ENCODE measurements around the gene LRRC25. TPM values are rescaled to one million over a fixed set of nuclear protein-coding genes. Genes with fewer than 3 reads are reported as not detected.
"Not testable (repeated sequence)": the region's sequence is repeated elsewhere in the genome, so short reads cannot be mapped to it uniquely, and the experiment has no call there.

The LRRC25 gene
- polyA plus RNA-seq, 1 experiment, result 0.12 TPM

DNA sequence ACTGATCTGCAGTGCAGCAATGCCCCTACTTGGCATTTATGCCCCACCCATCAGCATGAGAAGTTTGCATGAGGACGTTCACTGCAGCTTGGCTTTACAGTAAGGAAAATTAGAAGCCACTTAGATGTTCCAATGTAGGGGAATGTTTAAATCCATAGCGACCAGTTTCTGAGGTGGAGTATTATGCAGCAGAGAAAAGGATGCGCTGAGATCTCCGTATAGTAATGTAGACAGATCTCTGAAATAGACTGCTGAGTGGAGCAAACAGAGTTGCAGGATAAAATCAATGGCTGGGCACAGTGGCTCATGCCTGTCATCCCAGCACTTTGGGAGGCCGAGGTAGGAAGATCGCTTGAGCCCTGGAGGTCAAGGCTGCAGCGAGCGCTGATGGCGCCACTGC, 46.9 kb downstream of the LRRC25 start:
- no peak for DNase-seq (ENCODE audit: low read depth, low spot score)
- Histone ChIP-seq H3K9me3 (ENCODE audit: control insufficient read depth, insufficient read depth, low read length) (no peaks in the 10 kb centered on the region), H3K4me3 (ENCODE audit: low read depth, low read length) (no peak overlapping the region), H3K27me3 (ENCODE audit: control insufficient read depth, insufficient read depth, low read length) (no peaks in the 10 kb centered on the region), H3K27ac (ENCODE audit: low read depth, low read length) (no peak overlapping the region)
- TF ChIP-seq, protein P1, sequence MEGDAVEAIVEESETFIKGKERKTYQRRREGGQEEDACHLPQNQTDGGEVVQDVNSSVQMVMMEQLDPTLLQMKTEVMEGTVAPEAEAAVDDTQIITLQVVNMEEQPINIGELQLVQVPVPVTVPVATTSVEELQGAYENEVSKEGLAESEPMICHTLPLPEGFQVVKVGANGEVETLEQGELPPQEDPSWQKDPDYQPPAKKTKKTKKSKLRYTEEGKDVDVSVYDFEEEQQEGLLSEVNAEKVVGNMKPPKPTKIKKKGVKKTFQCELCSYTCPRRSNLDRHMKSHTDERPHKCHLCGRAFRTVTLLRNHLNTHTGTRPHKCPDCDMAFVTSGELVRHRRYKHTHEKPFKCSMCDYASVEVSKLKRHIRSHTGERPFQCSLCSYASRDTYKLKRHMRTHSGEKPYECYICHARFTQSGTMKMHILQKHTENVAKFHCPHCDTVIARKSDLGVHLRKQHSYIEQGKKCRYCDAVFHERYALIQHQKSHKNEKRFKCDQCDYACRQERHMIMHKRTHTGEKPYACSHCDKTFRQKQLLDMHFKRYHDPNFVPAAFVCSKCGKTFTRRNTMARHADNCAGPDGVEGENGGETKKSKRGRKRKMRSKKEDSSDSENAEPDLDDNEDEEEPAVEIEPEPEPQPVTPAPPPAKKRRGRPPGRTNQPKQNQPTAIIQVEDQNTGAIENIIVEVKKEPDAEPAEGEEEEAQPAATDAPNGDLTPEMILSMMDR (IDR thresholded peaks at IDR 0.05; ENCODE audit: low read depth, low read length), result no peak
- CTCF ChIA-PET, result interaction anchor here (0.8 to 3.0 kb wide), 7 partner anchors 11 to 68 kb away, joined by 3 to 65 read pairs (median 5); partner anchors contain the start of gene SSBP4
- POLR2A ChIA-PET, result no interaction called here

DNA sequence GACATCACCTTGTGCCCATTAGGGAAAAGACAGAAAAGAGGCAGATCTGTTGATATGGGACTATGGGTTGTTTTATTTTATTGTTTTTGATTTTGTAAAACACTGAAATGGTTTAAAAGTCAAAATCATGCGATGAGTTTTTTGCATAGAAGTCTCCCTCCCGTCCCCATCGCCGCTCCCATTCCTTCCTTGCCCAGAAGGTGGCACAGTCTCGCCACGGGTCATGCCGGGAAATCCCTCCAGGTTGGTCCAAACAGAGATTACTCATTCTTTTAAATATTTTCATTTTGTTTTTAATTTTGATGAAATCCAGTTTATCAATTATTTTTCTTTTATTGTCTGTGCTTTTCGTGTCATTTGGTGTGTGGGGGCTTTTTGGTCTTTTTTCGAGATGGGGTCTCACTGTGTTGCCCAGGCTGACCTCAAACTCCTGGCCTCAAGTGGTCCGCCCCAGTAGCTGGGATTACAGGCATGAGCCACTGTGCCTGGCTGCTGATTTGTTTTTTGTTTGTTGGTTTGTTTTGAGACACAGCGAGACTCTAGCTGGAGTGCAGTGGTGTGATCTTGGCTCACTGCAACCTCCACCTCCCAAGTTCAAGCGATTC, 47.8 kb downstream of the LRRC25 start:
- no peak for DNase-seq (ENCODE audit: low read depth, low spot score)
- Histone ChIP-seq H3K27me3 (ENCODE audit: control insufficient read depth, insufficient read depth, low read length) (no peaks in the 10 kb centered on the region), H3K27ac (ENCODE audit: low read depth, low read length) (no peak overlapping the region), H3K4me3 (ENCODE audit: low read depth, low read length) (no peak overlapping the region), H3K9me3 (ENCODE audit: control insufficient read depth, insufficient read depth, low read length) (no peaks in the 10 kb centered on the region)
- TF ChIP-seq, protein P1 (IDR thresholded peaks at IDR 0.05; ENCODE audit: low read depth, low read length), result peak; percentile 86
- ChIA-PET CTCF (interaction anchor here (0.6 to 3.0 kb wide), 11 partner anchors 10 to 71 kb away, joined by 3 to 65 read pairs (median 5); partner anchors contain the start of gene SSBP4), POLR2A (interaction anchor here (1.0 to 1.5 kb wide), 2 partner anchors 38 to 70 kb away, joined by 4 to 5 read pairs; no protein-coding TSS in a partner anchor)

DNA sequence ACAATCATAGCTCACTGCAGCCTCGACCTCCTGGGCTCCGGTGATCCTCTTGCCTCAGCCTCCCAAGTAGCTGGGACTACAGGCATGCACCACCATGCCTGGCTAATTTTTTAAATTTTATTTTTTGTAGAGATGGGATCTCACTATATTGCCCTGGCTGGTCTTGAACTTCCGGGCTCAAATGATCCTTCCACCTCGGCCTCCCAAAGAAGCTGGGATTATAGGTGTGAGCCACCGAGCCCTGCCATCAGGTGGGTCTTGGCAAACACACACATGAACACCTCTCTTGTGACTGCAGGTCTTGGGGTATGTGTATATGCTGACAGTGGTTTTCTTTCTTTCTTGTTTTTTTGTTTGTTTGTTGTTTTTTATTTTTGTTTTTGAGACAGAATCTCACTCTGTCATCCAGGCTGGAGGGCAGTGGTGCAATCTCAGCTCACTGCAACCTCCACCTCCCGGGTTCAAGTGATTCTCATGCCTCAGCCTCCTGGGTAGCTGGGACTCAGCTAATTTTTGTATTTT, 48.5 kb downstream of the LRRC25 start:
- H3K27me3 ChIP-seq (ENCODE audit: control insufficient read depth, insufficient read depth, low read length); DNase-seq (ENCODE audit: low read depth, low spot score); H3K27ac ChIP-seq (ENCODE audit: low read depth, low read length); H3K4me3 ChIP-seq (ENCODE audit: low read depth, low read length); H3K9me3 ChIP-seq (ENCODE audit: control insufficient read depth, insufficient read depth, low read length): not testable (repeated sequence)
- ChIA-PET POLR2A (interaction anchor here (1.0 to 1.5 kb wide), 2 partner anchors 39 to 69 kb away, joined by 4 to 5 read pairs; no protein-coding TSS in a partner anchor), CTCF (interaction anchor here (0.6 to 3.0 kb wide), 7 partner anchors 9 to 70 kb away, joined by 3 to 65 read pairs (median 4); no protein-coding TSS in a partner anchor)

DNA sequence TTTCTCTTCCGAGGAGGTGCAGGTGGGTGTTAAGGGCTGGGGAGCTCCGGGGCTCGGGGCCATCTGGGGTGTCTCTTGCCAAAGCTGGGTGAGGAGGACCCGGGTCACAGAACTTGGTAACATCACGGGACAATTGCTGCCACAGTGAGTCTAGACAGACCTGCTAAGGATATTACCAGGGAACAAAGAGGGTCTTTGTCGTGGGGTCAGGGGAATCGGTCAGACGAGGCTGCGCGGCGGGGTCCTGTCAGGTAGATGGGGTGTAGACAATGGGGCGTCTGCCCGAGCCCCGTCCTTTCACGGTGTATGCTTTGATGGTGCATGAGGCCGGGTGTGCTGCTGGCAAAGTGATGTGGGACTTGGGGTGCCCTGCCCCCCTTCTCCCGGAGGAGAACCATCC, 49.3 kb downstream of the LRRC25 start:
- no peak for DNase-seq (ENCODE audit: low read depth, low spot score)
- H3K4me3 ChIP-seq (ENCODE audit: low read depth, low read length), result no peak overlapping the region
- TF ChIP-seq, protein P1 (IDR thresholded peaks at IDR 0.05; ENCODE audit: low read depth, low read length), result no peak
- no peaks in the 10 kb centered on the region for H3K27me3 ChIP-seq (ENCODE audit: control insufficient read depth, insufficient read depth, low read length)
- H3K27ac ChIP-seq (ENCODE audit: low read depth, low read length), result no peak overlapping the region
- CTCF ChIA-PET, result interaction anchor here (1.4 to 3.0 kb wide), 3 partner anchors 8 to 68 kb away, joined by 3 to 65 read pairs (median 4); no protein-coding TSS in a partner anchor
- no peaks in the 10 kb centered on the region for H3K9me3 ChIP-seq (ENCODE audit: control insufficient read depth, insufficient read depth, low read length)
- POLR2A ChIA-PET, result no interaction called here

DNA sequence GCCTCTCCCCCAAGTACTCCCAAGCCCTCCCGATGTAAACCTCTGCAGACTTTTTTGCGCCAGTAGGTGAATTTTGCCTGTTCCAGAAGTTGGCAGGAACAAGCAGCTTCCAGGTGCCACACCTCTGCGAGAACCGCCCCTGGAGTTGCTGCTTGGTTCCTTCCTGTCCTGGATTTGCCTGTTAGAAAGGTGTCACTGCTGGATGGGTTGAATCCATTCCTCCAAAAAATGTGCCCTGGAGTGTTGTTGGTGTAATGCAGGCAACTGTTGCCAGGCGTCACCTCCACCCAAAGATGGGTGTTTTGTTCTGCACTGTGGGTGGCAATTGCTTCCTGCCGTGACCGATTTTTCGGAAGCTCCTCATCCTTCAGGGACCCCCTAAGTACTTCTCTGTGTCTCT, 51.3 kb downstream of the LRRC25 start:
- ChIA-PET POLR2A (no interaction called here), CTCF (interaction anchor here (1.0 kb wide), 1 partner anchor 64 kb away, joined by 3 read pairs; no protein-coding TSS in a partner anchor)
- no peak for DNase-seq (ENCODE audit: low read depth, low spot score)
- TF ChIP-seq, protein P1 (IDR thresholded peaks at IDR 0.05; ENCODE audit: low read depth, low read length), result no peak
- Histone ChIP-seq H3K9me3 (ENCODE audit: control insufficient read depth, insufficient read depth, low read length) (no peaks in the 10 kb centered on the region; the same call in 1 of the 2 replicates), H3K4me3 (ENCODE audit: low read depth, low read length) (no peak overlapping the region), H3K27ac (ENCODE audit: low read depth, low read length) (no peak overlapping the region), H3K27me3 (ENCODE audit: control insufficient read depth, insufficient read depth, low read length) (no peaks in the 10 kb centered on the region)
